SU-DHL-6 (cell line): Measurements from ENCODE around the gene NEK4.
A peak's percentile ranks its signal among the peaks of the same experiment; 100 is the strongest.

Experiments used
- H2AFZ ChIP-seq: fragments of 200-600 bp; sonication (generic); 2 replicates; pipeline ENCODE4 v1.6.1; 2014; ENCODE audit warnings: low read depth, mild to moderate bottlenecking, moderate library complexity, mixed read lengths, antibody characterized with exemption, low read length; ENCODE audit not compliant: severe bottlenecking
- H3F3A ChIP-seq: fragments of 200-600 bp; shearing (Covaris generic); 2 replicates; pipeline ENCODE4 v1.6.0; 2016; ENCODE audit warnings: antibody characterized with exemption, mild to moderate bottlenecking; ENCODE audit not compliant: insufficient read depth
- H3K27ac ChIP-seq: fragments of 200-600 bp; sonication (generic); 2 replicates; pipeline ENCODE4 v1.5.1; 2016; ENCODE audit warnings: low read depth, mild to moderate bottlenecking, low read length, moderate library complexity, mixed read lengths
- H3K27me3 ChIP-seq: fragments of 200-600 bp; sonication (generic), shearing (Covaris generic); 2 replicates; pipeline ENCODE4 v1.6.0; 2014; ENCODE audit warnings: mild to moderate bottlenecking, low read length
- H3K36me3 ChIP-seq: fragments of 200-600 bp; sonication (generic); 2 replicates; pipeline ENCODE4 v1.6.1; 2014; ENCODE audit warnings: mild to moderate bottlenecking, low read length, mixed read lengths
- H3K4me2 ChIP-seq: fragments of 300-600, 200-600 bp; shearing (Covaris generic), sonication (generic); 2 replicates; pipeline ENCODE4 v1.6.0; 2014; ENCODE audit warnings: low read length, low read depth, mild to moderate bottlenecking; ENCODE audit not compliant: poor library complexity, severe bottlenecking
- H3K4me3 ChIP-seq: fragments of 200-600 bp; sonication (generic); 2 replicates; pipeline ENCODE4 v1.5.1; 2014; ENCODE audit warnings: antibody characterized with exemption, low read length, mild to moderate bottlenecking, mixed read lengths; ENCODE audit not compliant: insufficient read depth, poor library complexity, severe bottlenecking
- H3K79me2 ChIP-seq: fragments of 200-600 bp; sonication (generic); 2 replicates; pipeline ENCODE4 v1.6.1; 2014; ENCODE audit warnings: mild to moderate bottlenecking, low read length, moderate library complexity; ENCODE audit not compliant: insufficient read depth
- H3K9ac ChIP-seq: fragments of 200-600 bp; sonication (generic); 2 replicates; pipeline ENCODE4 v1.7.0; 2014; ENCODE audit warnings: mild to moderate bottlenecking, low read length
- H3K9me2 ChIP-seq: fragments of 200-600 bp; sonication (generic); replicated peaks from 2 replicates; pipeline ENCODE4 v1.6.1; 2014; ENCODE audit warnings: low read length; ENCODE audit not compliant: insufficient read depth
- H3K9me3 ChIP-seq: fragments of 200-600 bp; sonication (generic); 2 replicates; pipeline ENCODE4 v1.6.1; 2014; ENCODE audit warnings: low read length, mixed read lengths; ENCODE audit not compliant: insufficient read depth
- H4K20me1 ChIP-seq: fragments of 200-600 bp; sonication (generic); 2 replicates; pipeline ENCODE4 v1.6.1; 2014; ENCODE audit warnings: low read depth, mild to moderate bottlenecking, antibody characterized with exemption, low read length, moderate library complexity, mixed read lengths
- CTCF ChIP-seq: fragments of 200-600 bp; sonication (generic); IDR thresholded peaks from one replicate; pipeline ENCODE4 v1.5.1; 2017; ENCODE audit warnings: antibody characterized with exemption, mild to moderate bottlenecking, low read length, moderate library complexity; ENCODE audit not compliant: insufficient read depth, poor library complexity, severe bottlenecking
- EZH2phosphoT487 ChIP-seq: fragments of 200-600 bp; sonication (generic), shearing (Covaris generic); conservative IDR thresholded peaks from 2 replicates; pipeline ENCODE4 v1.6.1; 2018; ENCODE audit warnings: mild to moderate bottlenecking, antibody characterized with exemption, low read length, moderate library complexity, mixed read lengths

The NEK4 gene

GRCh38 chr3:52685285-52685708 lies 85.4 kb downstream of the NEK4 start:
- peaks cover 82% of the 10 kb centered on the region for H3K79me2 ChIP-seq
- H3K9ac ChIP-seq = peak overlapping the region; percentile 80
- H3K9me2 ChIP-seq = no peaks in the 10 kb centered on the region
- H4K20me1 ChIP-seq = no peaks in the 10 kb centered on the region
- peak overlapping the region; percentile 94 for H3K4me2 ChIP-seq
- H3K4me3 ChIP-seq = peak overlapping the region; percentile 99
- H3F3A ChIP-seq = peaks cover 5% of the 10 kb centered on the region; the same call in 1 of the 2 replicates
- H3K27me3 ChIP-seq = no peaks in the 10 kb centered on the region
- no peaks in the 10 kb centered on the region for H3K9me3 ChIP-seq
- peaks cover 37% of the 10 kb centered on the region for H3K36me3 ChIP-seq
- TF ChIP-seq EZH2phosphoT487 (no peak), CTCF (no peak)
- H3K27ac ChIP-seq = peak overlapping the region; percentile 83
- H2AFZ ChIP-seq = peak overlapping the region; percentile 72

GRCh38 chr3:52684184-52684583 lies 86.6 kb downstream of the NEK4 start:
- no peaks in the 10 kb centered on the region for H3K27me3 ChIP-seq
- no peaks in the 10 kb centered on the region for H3K9me3 ChIP-seq
- no peak overlapping the region for H2AFZ ChIP-seq
- peaks cover 5% of the 10 kb centered on the region; the same call in 1 of the 2 replicates for H3F3A ChIP-seq
- H3K9me2 ChIP-seq = no peaks in the 10 kb centered on the region
- H3K4me2 ChIP-seq = peak overlapping the region; percentile 94
- peaks cover 36% of the 10 kb centered on the region for H3K36me3 ChIP-seq
- no peaks in the 10 kb centered on the region for H4K20me1 ChIP-seq
- H3K79me2 ChIP-seq = peaks cover 87% of the 10 kb centered on the region
- H3K27ac ChIP-seq = no peak overlapping the region; the same call in 1 of the 2 replicates
- H3K9ac ChIP-seq = peak overlapping the region; percentile 80
- TF ChIP-seq CTCF = no peak
- no peak for TF ChIP-seq EZH2phosphoT487
- peak overlapping the region; percentile 99 for H3K4me3 ChIP-seq

GRCh38 chr3:52683611-52684010 lies 87.1 kb downstream of the NEK4 start:
- no peak overlapping the region for H3K9ac ChIP-seq
- H3F3A ChIP-seq = peaks cover 5% of the 10 kb centered on the region; the same call in 1 of the 2 replicates
- H3K9me2 ChIP-seq = no peaks in the 10 kb centered on the region
- H4K20me1 ChIP-seq = no peaks in the 10 kb centered on the region
- H3K9me3 ChIP-seq = no peaks in the 10 kb centered on the region
- no peak overlapping the region for H2AFZ ChIP-seq
- H3K79me2 ChIP-seq = peaks cover 82% of the 10 kb centered on the region
- H3K4me2 ChIP-seq = peak overlapping the region; percentile 94
- H3K36me3 ChIP-seq = peaks cover 33% of the 10 kb centered on the region
- no peaks in the 10 kb centered on the region for H3K27me3 ChIP-seq
- no peak for TF ChIP-seq EZH2phosphoT487
- no peak for TF ChIP-seq CTCF
- no peak overlapping the region for H3K27ac ChIP-seq
- H3K4me3 ChIP-seq = no peak overlapping the region
